Activated T-helper 1 cell treated with anti-CD3 and anti-CD28 coated beads, Interleukin-12 subunit alpha, Interleukin-12 subunit beta, Interleukin-2, Interleukin-4 antibody, amounts not matched to agents 30 ng/mL and 10 ng/mL and 1 ng/mL, durations not matched to agents 14 hours and 24 hours and 36 hours (primary cell): ENCODE measurements around the gene LTBP3. TPM values are rescaled to one million over a fixed set of nuclear protein-coding genes. Genes with fewer than 3 reads are reported as not detected.
A peak's percentile ranks its signal among the peaks of the same experiment; 100 is the strongest.

Experiments
- DNase-seq: peaks from one replicate; pipeline ENCODE4 v3.0.0; 2021; ENCODE audit warnings: low spot score
- H3K27ac Mint-ChIP-seq: one replicate; pipeline ENCODE4 v1.8.0; 2021; ENCODE audit warnings: mild to moderate bottlenecking, mixed read lengths
- H3K27me3 Mint-ChIP-seq: one replicate; pipeline ENCODE4 v1.8.0; 2022; ENCODE audit warnings: mild to moderate bottlenecking, moderate library complexity, mixed read lengths; ENCODE audit not compliant: insufficient read depth
- H3K36me3 Mint-ChIP-seq: one replicate; pipeline ENCODE4 v1.8.0; 2021; ENCODE audit warnings: low read depth, mixed read lengths
- H3K4me1 Mint-ChIP-seq: one replicate; pipeline ENCODE4 v1.8.0; 2021; ENCODE audit warnings: low read depth, mixed read lengths
- H3K4me3 Mint-ChIP-seq: one replicate; pipeline ENCODE4 v1.8.0; 2021; ENCODE audit warnings: mild to moderate bottlenecking, moderate library complexity, mixed read lengths
- H3K9me3 Mint-ChIP-seq: one replicate; pipeline ENCODE4 v1.8.0; 2021; ENCODE audit warnings: mixed read lengths
- intact Hi-C: fragments of 100-400 bp; cut with micrococcal nuclease; formaldehyde crosslinking; loops from one replicate; pipeline ENCODE4 v1.15.1; 2024
- total RNA-seq: library from RNA; stranded (reverse); gene quantifications from 2 replicates; pipeline ENCODE4 v1.2.3, GENCODE V29; 2022

The LTBP3 gene
- total RNA-seq, 1 donor from 2014 or later: 97.9 TPM

- peak overlapping the region; percentile 47 for H3K4me3 Mint-ChIP-seq
- peaks cover 4% of the 10 kb centered on the region for H3K36me3 Mint-ChIP-seq
- no peaks in the 10 kb centered on the region for H3K9me3 Mint-ChIP-seq
- no peaks in the 10 kb centered on the region for H3K27me3 Mint-ChIP-seq
- H3K27ac Mint-ChIP-seq: peak overlapping the region; percentile 94
- DNase-seq: no peak
- intact Hi-C loops: no loop called here
- peaks cover 77% of the 10 kb centered on the region for H3K4me1 Mint-ChIP-seq
Measured at GRCh38 chr11:65491614-65492386, 66.4 kb downstream of the LTBP3 start.

- H3K9me3 Mint-ChIP-seq: no peaks in the 10 kb centered on the region
- H3K36me3 Mint-ChIP-seq: peaks cover 4% of the 10 kb centered on the region
- no peak for DNase-seq
- H3K27ac Mint-ChIP-seq: peak overlapping the region; percentile 63
- no peak overlapping the region for H3K4me3 Mint-ChIP-seq
- no peaks in the 10 kb centered on the region for H3K27me3 Mint-ChIP-seq
- intact Hi-C loops: no loop called here
- H3K4me1 Mint-ChIP-seq: peaks cover 70% of the 10 kb centered on the region
Measured at GRCh38 chr11:65491163-65491465, 67.0 kb downstream of the LTBP3 start.

- intact Hi-C loops: no loop called here
- Mint-ChIP-seq H3K9me3 (no peaks in the 10 kb centered on the region), H3K4me1 (peaks cover 68% of the 10 kb centered on the region), H3K27ac (peak overlapping the region; percentile 48), H3K4me3 (no peak overlapping the region), H3K27me3 (no peaks in the 10 kb centered on the region), H3K36me3 (peaks cover 4% of the 10 kb centered on the region)
- DNase-seq: no peak
Measured at GRCh38 chr11:65489706-65490320, 68.3 kb downstream of the LTBP3 start.

- Mint-ChIP-seq H3K4me1 (peaks cover 62% of the 10 kb centered on the region), H3K9me3 (no peaks in the 10 kb centered on the region), H3K4me3 (no peak overlapping the region), H3K27me3 (no peaks in the 10 kb centered on the region), H3K36me3 (no peaks in the 10 kb centered on the region), H3K27ac (peak overlapping the region; percentile 56)
- intact Hi-C loops: no loop called here
- no peak for DNase-seq
Measured at GRCh38 chr11:65489035-65489705, 69.0 kb downstream of the LTBP3 start.

Other genes with a start within 250 kb of the LTBP3 start
- gene CDC42EP2, start 243.5 kb downstream of the LTBP3 start, total RNA-seq: 1.6 and 2.7 TPM in 2 replicates
- 84.5 and 93.1 TPM in 2 replicates for gene DPF2, start 224.5 kb downstream of the LTBP3 start, total RNA-seq
- gene TIGD3, start 203.6 kb downstream of the LTBP3 start, total RNA-seq: 1.1 TPM in 2 replicates
- gene SLC25A45, start 175.7 kb downstream of the LTBP3 start, total RNA-seq: 15.3 and 19.4 TPM in 2 replicates
- gene FRMD8, start 171.7 kb downstream of the LTBP3 start, total RNA-seq: 40.5 and 42.3 TPM in 2 replicates
- 507 and 517 TPM in 2 replicates for gene NEAT1, start 135.6 kb downstream of the LTBP3 start, total RNA-seq
- 5,323 and 5,421 TPM in 2 replicates for gene MALAT1, start 59.3 kb downstream of the LTBP3 start, total RNA-seq
- 103 and 109 TPM in 2 replicates for gene SCYL1, start 33.3 kb downstream of the LTBP3 start, total RNA-seq
- 94.6 and 96.9 TPM in 2 replicates for gene ZNRD2, start 12.1 kb upstream of the LTBP3 start, total RNA-seq
- 50.4 and 50.6 TPM in 2 replicates for gene FAM89B, start 14.2 kb upstream of the LTBP3 start, total RNA-seq
- 168 and 178 TPM in 2 replicates for gene EHBP1L1, start 17.7 kb upstream of the LTBP3 start, total RNA-seq
- gene KCNK7, start 37.4 kb upstream of the LTBP3 start, total RNA-seq: 1.6 and 2.0 TPM in 2 replicates
- gene MAP3K11, start 55.9 kb upstream of the LTBP3 start, total RNA-seq: 103 and 106 TPM in 2 replicates
- gene PCNX3, start 57.4 kb upstream of the LTBP3 start, total RNA-seq: 55.0 and 55.2 TPM in 2 replicates
- 117 and 130 TPM in 2 replicates for gene SIPA1, start 79.7 kb upstream of the LTBP3 start, total RNA-seq
- 102 and 104 TPM in 2 replicates for gene RELA, start 104.6 kb upstream of the LTBP3 start, total RNA-seq
- gene KAT5, start 153.9 kb upstream of the LTBP3 start, total RNA-seq: 68.1 and 75.0 TPM in 2 replicates
- gene RNASEH2C, start 162.4 kb upstream of the LTBP3 start, total RNA-seq: 87.6 and 89.0 TPM in 2 replicates
- 17.4 and 19.2 TPM in 2 replicates for gene AP5B1, start 222.6 kb upstream of the LTBP3 start, total RNA-seq
- gene OVOL1, start 228.7 kb upstream of the LTBP3 start, total RNA-seq: 0.10 and 0.36 TPM in 2 replicates